SJCRH30 (cell line): Measurements from ENCODE around the gene TNRC18. TPM values are rescaled to one million over a fixed set of nuclear protein-coding genes. Genes with fewer than 3 reads are reported as not detected.
"Not testable (repeated sequence)": the region's sequence is repeated elsewhere in the genome, so short reads cannot be mapped to it uniquely, and the experiment has no call there.

Source experiments
- DNase-seq, 2 experiments: peaks; one replicate each; pipeline ENCODE4 v3.0.0-alpha.2; 2015 to 2020
- H3K27ac ChIP-seq: fragments of 250-450 bp; sonication (Bioruptor Pico); 2 replicates; pipeline ENCODE4 v1.5.1; 2020; ENCODE audit warnings: mild to moderate bottlenecking, moderate library complexity
- H3K27me3 ChIP-seq: fragments of 250-450 bp; sonication (Bioruptor Pico); 2 replicates; pipeline ENCODE4 v1.5.1; 2020; ENCODE audit warnings: mild to moderate bottlenecking, moderate library complexity
- H3K36me3 ChIP-seq: fragments of 250-450 bp; sonication (Bioruptor Pico); 2 replicates; pipeline ENCODE4 v1.5.1; 2020; ENCODE audit warnings: mild to moderate bottlenecking, moderate library complexity
- H3K4me1 ChIP-seq: fragments of 250-450 bp; sonication (Bioruptor Pico); 2 replicates; pipeline ENCODE4 v1.5.1; 2020; ENCODE audit warnings: mild to moderate bottlenecking, moderate library complexity
- H3K4me3 ChIP-seq: fragments of 250-450 bp; sonication (Bioruptor Pico); 2 replicates; pipeline ENCODE4 v1.5.1; 2020; ENCODE audit warnings: mild to moderate bottlenecking, moderate library complexity
- H3K9me3 ChIP-seq: fragments of 250-450 bp; sonication (Bioruptor Pico); replicated peaks from 2 replicates; pipeline ENCODE4 v1.5.1; 2020; ENCODE audit warnings: mild to moderate bottlenecking, moderate library complexity
- total RNA-seq: library from RNA; depleted of rRNA; stranded (reverse); fragments of >200 nt; shearing (Covaris generic); gene quantifications from 2 replicates; pipeline ENCODE4 v1.2.3, GENCODE V29; 2014

Gene TNRC18
- total RNA-seq, 1 experiment from 2014 or later: 31.1 TPM

GRCh38 chr7:5334671-5335070, 89.0 kb downstream of the TNRC18 start:
- Histone ChIP-seq H3K27ac (no peak overlapping the region), H3K9me3 (no peaks in the 10 kb centered on the region; the same call in 1 of the 2 replicates), H3K27me3 (no peaks in the 10 kb centered on the region), H3K36me3 (peaks cover 33% of the 10 kb centered on the region), H3K4me1 (no peaks in the 10 kb centered on the region), H3K4me3 (no peak overlapping the region)
- DNase-seq: no peak

- DNase-seq: no peak
- Histone ChIP-seq H3K9me3 (no peaks in the 10 kb centered on the region; the same call in 1 of the 2 replicates), H3K4me1 (no peaks in the 10 kb centered on the region), H3K36me3 (peaks cover 27% of the 10 kb centered on the region), H3K27me3 (no peaks in the 10 kb centered on the region), H3K27ac (no peak overlapping the region), H3K4me3 (no peak overlapping the region)
These were observed 90.3 kb downstream of the TNRC18 start for GRCh38 chr7:5333121-5334045.

GRCh38 chr7:5332579-5332978, 91.1 kb downstream of the TNRC18 start:
- Histone ChIP-seq H3K9me3 (no peaks in the 10 kb centered on the region; the same call in 1 of the 2 replicates), H3K4me1 (no peaks in the 10 kb centered on the region), H3K4me3 (no peak overlapping the region), H3K27ac (no peak overlapping the region), H3K36me3 (peaks cover 24% of the 10 kb centered on the region), H3K27me3 (no peaks in the 10 kb centered on the region)
- no peak for DNase-seq

GRCh38 chr7:5330288-5330687, 93.3 kb downstream of the TNRC18 start:
- Histone ChIP-seq H3K27me3 (no peaks in the 10 kb centered on the region), H3K36me3 (peaks cover 9% of the 10 kb centered on the region), H3K27ac (no peak overlapping the region), H3K4me3 (no peak overlapping the region), H3K4me1 (no peaks in the 10 kb centered on the region), H3K9me3 (no peaks in the 10 kb centered on the region)
- DNase-seq: no peak

- Histone ChIP-seq H3K9me3 (no peaks in the 10 kb centered on the region), H3K4me3 (no peak overlapping the region), H3K36me3 (peaks cover 3% of the 10 kb centered on the region), H3K27me3 (no peaks in the 10 kb centered on the region), H3K27ac (no peak overlapping the region), H3K4me1 (no peaks in the 10 kb centered on the region)
- no peak for DNase-seq
These were observed 98.7 kb downstream of the TNRC18 start for GRCh38 chr7:5324961-5325360.

- H3K27ac ChIP-seq, H3K27me3 ChIP-seq, H3K36me3 ChIP-seq, H3K4me3 ChIP-seq, H3K4me1 ChIP-seq, H3K9me3 ChIP-seq, DNase-seq: not testable (repeated sequence)
These were observed 99.5 kb downstream of the TNRC18 start for GRCh38 chr7:5323800-5324781.

- no peaks in the 10 kb centered on the region for H3K27me3 ChIP-seq
- H3K9me3 ChIP-seq: peaks cover 6% of the 10 kb centered on the region
- peaks cover 8% of the 10 kb centered on the region; the same call in 1 of the 2 replicates for H3K36me3 ChIP-seq
- H3K27ac ChIP-seq: no peak overlapping the region
- DNase-seq: no peak
- H3K4me1 ChIP-seq: no peaks in the 10 kb centered on the region
- no peak overlapping the region for H3K4me3 ChIP-seq
These were observed 100.8 kb downstream of the TNRC18 start for GRCh38 chr7:5322621-5323410.

- Histone ChIP-seq H3K4me1 (no peaks in the 10 kb centered on the region), H3K4me3 (no peak overlapping the region), H3K9me3 (peaks cover 6% of the 10 kb centered on the region), H3K27ac (no peak overlapping the region), H3K27me3 (no peaks in the 10 kb centered on the region), H3K36me3 (peaks cover 8% of the 10 kb centered on the region; the same call in 1 of the 2 replicates)
- no peak for DNase-seq
These were observed 102.7 kb downstream of the TNRC18 start for GRCh38 chr7:5320802-5321396.

- no peak overlapping the region for H3K4me3 ChIP-seq
- H3K9me3 ChIP-seq: peaks cover 6% of the 10 kb centered on the region
- no peak overlapping the region for H3K27ac ChIP-seq
- H3K27me3 ChIP-seq: no peaks in the 10 kb centered on the region
- no peaks in the 10 kb centered on the region for H3K4me1 ChIP-seq
- peaks cover 8% of the 10 kb centered on the region; the same call in 1 of the 2 replicates for H3K36me3 ChIP-seq
- DNase-seq: no peak
These were observed 103.2 kb downstream of the TNRC18 start for GRCh38 chr7:5320391-5320790.

GRCh38 chr7:5318613-5319012, 105.0 kb downstream of the TNRC18 start:
- H3K9me3 ChIP-seq, H3K4me1 ChIP-seq, H3K27ac ChIP-seq, H3K36me3 ChIP-seq, DNase-seq, H3K4me3 ChIP-seq, H3K27me3 ChIP-seq: not testable (repeated sequence)

- H3K27ac ChIP-seq: no peak overlapping the region
- H3K9me3 ChIP-seq: peaks cover 6% of the 10 kb centered on the region
- DNase-seq: no peak
- H3K36me3 ChIP-seq: peaks cover 12% of the 10 kb centered on the region; the same call in 1 of the 2 replicates
- H3K4me3 ChIP-seq: no peak overlapping the region
- H3K27me3 ChIP-seq: no peaks in the 10 kb centered on the region
- H3K4me1 ChIP-seq: no peaks in the 10 kb centered on the region
These were observed 107.9 kb downstream of the TNRC18 start for GRCh38 chr7:5315761-5316160.

GRCh38 chr7:5314864-5315263, 108.8 kb downstream of the TNRC18 start:
- peaks cover 6% of the 10 kb centered on the region for H3K9me3 ChIP-seq
- H3K27me3 ChIP-seq: no peaks in the 10 kb centered on the region
- H3K4me3 ChIP-seq: no peak overlapping the region
- no peak for DNase-seq
- no peak overlapping the region for H3K27ac ChIP-seq
- H3K4me1 ChIP-seq: no peaks in the 10 kb centered on the region
- H3K36me3 ChIP-seq: peaks cover 13% of the 10 kb centered on the region; the same call in 1 of the 2 replicates

- not testable (repeated sequence) for H3K27me3 ChIP-seq, H3K9me3 ChIP-seq, H3K36me3 ChIP-seq, H3K27ac ChIP-seq, H3K4me3 ChIP-seq, H3K4me1 ChIP-seq, DNase-seq
These were observed 110.4 kb downstream of the TNRC18 start for GRCh38 chr7:5313076-5313885.
